Measurements from ENCODE around the gene TNFRSF12A. TPM values are rescaled to one million over a fixed set of nuclear protein-coding genes. Genes with fewer than 3 reads are reported as not detected.

Gene TNFRSF12A
- total RNA-seq, 1 experiment from 2014 or later: 78.9 TPM

- TF ChIP-seq ARID4B (CRISPR knock-in tag; IDR thresholded peaks at IDR 0.05; ENCODE audit: borderline replicate concordance) (no peak; the same call in 1 of the 2 replicates), ESRRA (CRISPR knock-in tag; IDR thresholded peaks at IDR 0.05; ENCODE audit: borderline replicate concordance) (no peak), MAX (CRISPR knock-in tag; IDR thresholded peaks at IDR 0.05) (peak; percentile 39; the same call in 1 of the 2 replicates), E2F5 (CRISPR knock-in tag; IDR thresholded peaks at IDR 0.05) (peak; percentile 72), ZNF416 (CRISPR knock-in tag; IDR thresholded peaks at IDR 0.05) (peak; percentile 12; the same call in 1 of the 2 replicates), KAT7 (CRISPR knock-in tag; IDR thresholded peaks at IDR 0.05; ENCODE audit: borderline replicate concordance) (no peak), ZBTB21 (CRISPR knock-in tag; IDR thresholded peaks at IDR 0.05; ENCODE audit: borderline replicate concordance) (peak; percentile 70; the same call in 1 of the 2 replicates), TEAD4 (CRISPR knock-in tag; IDR thresholded peaks at IDR 0.05) (no peak), TCF7 (CRISPR knock-in tag; IDR thresholded peaks at IDR 0.05; ENCODE audit: low read depth) (no peak), GRHL2 (CRISPR knock-in tag; IDR thresholded peaks at IDR 0.05; ENCODE audit: insufficient replicate concordance, severe bottlenecking) (no peak), SMAD4 (CRISPR knock-in tag; IDR thresholded peaks at IDR 0.05) (no peak), ETV6 (CRISPR knock-in tag; IDR thresholded peaks at IDR 0.05) (peak; percentile 77), TP53 (CRISPR knock-in tag; IDR thresholded peaks at IDR 0.05) (peak; percentile 85), ZBTB43 (CRISPR knock-in tag; IDR thresholded peaks at IDR 0.05) (no peak), CDX4 (CRISPR knock-in tag; IDR thresholded peaks at IDR 0.05; ENCODE audit: borderline replicate concordance) (no peak), FOXK1 (CRISPR knock-in tag; IDR thresholded peaks at IDR 0.05) (peak; percentile 38; the same call in 1 of the 2 replicates), ZNF219 (CRISPR knock-in tag; IDR thresholded peaks at IDR 0.05; ENCODE audit: borderline replicate concordance) (no peak), STAT6 (CRISPR knock-in tag; conservative IDR thresholded peaks at IDR 0.05; ENCODE audit: low read depth) (0 out of 2 replicates have a peak, but pooled peaks have one; percentile 80), FOXP1 (CRISPR knock-in tag; IDR thresholded peaks at IDR 0.05; ENCODE audit: borderline replicate concordance) (peak; percentile 26; the same call in 1 of the 2 replicates), ZNF532 (CRISPR knock-in tag; IDR thresholded peaks at IDR 0.05; ENCODE audit: borderline replicate concordance) (no peak), CREM (CRISPR knock-in tag; IDR thresholded peaks at IDR 0.05) (peak; percentile 91), ATF3 (CRISPR knock-in tag; conservative IDR thresholded peaks at IDR 0.05) (no peak), NR2C2 (CRISPR knock-in tag; IDR thresholded peaks at IDR 0.05) (no peak)
These were observed 2.2 kb upstream of the TNFRSF12A start, which contains the start of gene CLDN6 (continued) for GRCh38 chr16:3017794-3018506.
